Activated CD4-positive, alpha-beta T cell treated with anti-CD3 and anti-CD28 coated beads, Interleukin-2, amount 10 ng/mL, durations not matched to agents 7 days and 5 days (primary cell): ENCODE measurements around the gene RAB3B. TPM values are rescaled to one million over a fixed set of nuclear protein-coding genes. Genes with fewer than 3 reads are reported as not detected.

Experiments
- CTCF ChIA-PET: fragments of 350-600 bp; sonication (Branson Sonifier 250); formaldehyde crosslinking; loops from one replicate; lab custom pipeline; 2021; ENCODE audit warnings: antibody characterized with exemption; lab: Charles Lee
- POLR2A ChIA-PET: fragments of 350-600 bp; sonication (Branson Sonifier 250); formaldehyde crosslinking; loops from one replicate; lab custom pipeline; 2021; ENCODE audit warnings: antibody characterized with exemption; lab: Charles Lee
- DNase-seq: peaks from one replicate; pipeline ENCODE4 v3.0.0-alpha.2; 2020
- H3K27ac Mint-ChIP-seq: one replicate; pipeline ENCODE4 v1.8.0; 2021; ENCODE audit warnings: mild to moderate bottlenecking, moderate library complexity, mixed read lengths
- H3K27me3 Mint-ChIP-seq: one replicate; pipeline ENCODE4 v1.8.0; 2021; ENCODE audit warnings: mixed read lengths
- H3K36me3 Mint-ChIP-seq: one replicate; pipeline ENCODE4 v1.8.0; 2021; ENCODE audit warnings: low read depth, mixed read lengths
- H3K4me1 Mint-ChIP-seq: one replicate; pipeline ENCODE4 v1.8.0; 2021; ENCODE audit warnings: mixed read lengths
- H3K4me3 Mint-ChIP-seq: one replicate; pipeline ENCODE4 v1.8.0; 2021; ENCODE audit warnings: mild to moderate bottlenecking, moderate library complexity, mixed read lengths
- H3K9me3 Mint-ChIP-seq: one replicate; pipeline ENCODE4 v1.8.0; 2021; ENCODE audit warnings: mixed read lengths
- total RNA-seq, 2 experiments: library from RNA; stranded (reverse); gene quantifications; one replicate each; pipeline ENCODE4 v1.2.3, GENCODE V29; 2021

The RAB3B gene
- total RNA-seq, 2 experiments from 2014 or later, result 0.02 TPM

DNA sequence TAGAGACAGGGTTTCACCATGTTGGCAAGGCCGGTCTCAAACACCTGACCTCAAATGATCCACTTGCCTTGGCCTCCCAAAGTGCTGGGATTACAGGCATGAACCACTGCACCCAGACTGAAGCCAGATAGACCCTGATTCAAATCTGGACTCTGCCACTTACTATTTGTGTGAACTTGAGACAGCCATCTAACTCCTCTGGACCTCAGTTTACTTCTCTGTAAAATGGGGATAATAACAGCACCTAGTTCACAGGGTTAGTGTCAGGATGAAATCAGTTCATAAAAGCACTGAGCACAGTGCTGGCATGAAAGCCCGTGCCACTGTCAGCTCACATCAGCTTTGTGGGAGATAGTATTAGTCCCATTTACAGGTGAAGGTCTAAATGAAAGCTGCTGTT, 28.5 kb downstream of the RAB3B start:
- no peaks in the 10 kb centered on the region for H3K4me1 Mint-ChIP-seq
- H3K36me3 Mint-ChIP-seq, result no peaks in the 10 kb centered on the region
- CTCF ChIA-PET, result no interaction called here
- H3K9me3 Mint-ChIP-seq, result no peaks in the 10 kb centered on the region
- H3K4me3 Mint-ChIP-seq, result no peak overlapping the region
- no peak for DNase-seq
- no peak overlapping the region for H3K27ac Mint-ChIP-seq
- H3K27me3 Mint-ChIP-seq, result no peaks in the 10 kb centered on the region
- POLR2A ChIA-PET, result no interaction called here

GRCh38 chr1:51961231-51961630, 29.3 kb downstream of the RAB3B start:
- peaks cover 3% of the 10 kb centered on the region for H3K4me1 Mint-ChIP-seq
- no peak overlapping the region for H3K4me3 Mint-ChIP-seq
- H3K27me3 Mint-ChIP-seq, result no peaks in the 10 kb centered on the region
- H3K27ac Mint-ChIP-seq, result no peak overlapping the region
- CTCF ChIA-PET, result interaction anchor here (0.6 to 1.0 kb wide), 2 partner anchors 10 to 130 kb away, joined by 3 read pairs; no protein-coding TSS in a partner anchor
- no peaks in the 10 kb centered on the region for H3K36me3 Mint-ChIP-seq
- POLR2A ChIA-PET, result no interaction called here
- no peak for DNase-seq
- H3K9me3 Mint-ChIP-seq, result no peaks in the 10 kb centered on the region

GRCh38 chr1:51960262-51960661, 30.2 kb downstream of the RAB3B start:
- Mint-ChIP-seq H3K36me3 (no peaks in the 10 kb centered on the region), H3K27me3 (no peaks in the 10 kb centered on the region), H3K4me1 (peaks cover 3% of the 10 kb centered on the region), H3K9me3 (no peaks in the 10 kb centered on the region), H3K27ac (no peak overlapping the region), H3K4me3 (no peak overlapping the region)
- DNase-seq, result no peak
- ChIA-PET POLR2A (no interaction called here), CTCF (no interaction called here)

DNA sequence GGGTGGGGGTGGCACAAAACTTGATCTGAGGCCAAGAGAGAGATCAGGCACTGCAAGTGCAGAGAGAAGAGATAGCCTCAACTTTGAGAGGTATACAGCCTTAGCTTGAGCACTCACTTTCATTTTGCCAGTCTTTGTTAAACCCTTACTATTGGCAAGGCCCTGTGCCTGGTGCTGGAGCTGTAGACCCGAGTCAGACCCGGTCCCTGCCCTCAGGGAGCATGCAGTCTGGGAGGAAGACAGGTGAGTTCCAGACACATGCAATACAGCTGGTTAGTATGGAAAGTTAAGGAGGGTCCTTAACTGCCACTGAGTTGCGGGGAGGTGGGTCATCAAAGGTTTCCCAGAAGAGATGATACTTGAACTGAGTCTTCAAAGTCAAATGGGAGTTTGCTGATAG, 31.7 kb downstream of the RAB3B start:
- no peaks in the 10 kb centered on the region for H3K9me3 Mint-ChIP-seq
- no peaks in the 10 kb centered on the region for H3K36me3 Mint-ChIP-seq
- POLR2A ChIA-PET, result no interaction called here
- H3K4me1 Mint-ChIP-seq, result peaks cover 3% of the 10 kb centered on the region
- H3K27ac Mint-ChIP-seq, result no peak overlapping the region
- no peak overlapping the region for H3K4me3 Mint-ChIP-seq
- CTCF ChIA-PET, result no interaction called here
- H3K27me3 Mint-ChIP-seq, result no peaks in the 10 kb centered on the region
- no peak for DNase-seq

GRCh38 chr1:51957618-51958017, 32.9 kb downstream of the RAB3B start:
- no peak overlapping the region for H3K4me3 Mint-ChIP-seq
- ChIA-PET CTCF (no interaction called here), POLR2A (no interaction called here)
- H3K36me3 Mint-ChIP-seq, result no peaks in the 10 kb centered on the region
- peaks cover 4% of the 10 kb centered on the region for H3K4me1 Mint-ChIP-seq
- no peak overlapping the region for H3K27ac Mint-ChIP-seq
- no peaks in the 10 kb centered on the region for H3K9me3 Mint-ChIP-seq
- H3K27me3 Mint-ChIP-seq, result no peaks in the 10 kb centered on the region
- no peak for DNase-seq

DNA sequence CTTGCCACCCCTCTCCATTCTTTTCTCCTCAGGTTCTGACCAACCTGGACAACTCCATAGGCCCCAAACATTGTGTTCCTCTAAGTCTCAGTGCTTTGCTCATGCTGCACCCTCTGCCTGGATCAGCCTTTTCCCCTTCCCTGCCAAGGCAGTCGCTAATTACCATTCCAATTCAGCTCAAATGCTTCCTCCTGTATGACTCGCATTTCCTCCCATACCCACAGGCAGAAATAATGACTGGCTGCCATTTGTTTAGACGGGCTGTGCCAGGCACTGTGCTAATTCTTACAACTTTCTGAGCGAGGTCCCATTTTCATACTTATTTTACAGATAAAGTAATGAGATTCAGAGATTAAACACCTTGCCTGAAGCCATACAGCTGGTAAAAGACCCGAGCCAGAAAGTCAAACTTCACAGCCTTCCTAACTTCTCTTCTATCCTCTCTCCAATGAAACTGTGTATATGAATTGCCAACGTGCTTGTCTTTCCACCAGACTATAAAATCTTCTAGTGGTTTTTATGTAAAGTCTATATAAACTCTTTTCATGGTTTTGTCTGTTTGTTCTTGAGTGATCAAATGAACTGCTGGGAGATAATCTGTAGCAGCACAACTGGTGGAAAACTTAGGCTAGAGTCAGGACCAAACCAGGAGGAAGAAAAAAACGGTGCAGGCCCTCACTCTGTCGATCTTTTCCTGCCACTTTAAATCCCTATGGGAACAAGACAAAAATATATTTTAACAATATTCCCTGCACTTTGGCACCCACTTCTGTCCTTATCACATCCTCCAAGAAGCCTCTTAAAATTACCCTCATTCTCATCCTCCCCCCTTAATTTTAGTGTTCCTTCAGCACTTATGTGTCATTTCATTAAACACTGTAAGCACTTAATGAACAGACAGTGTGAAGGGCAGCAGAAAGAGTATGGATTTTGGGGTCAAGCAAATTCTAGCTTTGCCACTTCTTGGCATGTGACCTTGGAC, 33.7 kb downstream of the RAB3B start:
- Mint-ChIP-seq H3K36me3 (no peaks in the 10 kb centered on the region), H3K27me3 (no peaks in the 10 kb centered on the region), H3K27ac (no peak overlapping the region), H3K4me1 (peaks cover 4% of the 10 kb centered on the region), H3K4me3 (no peak overlapping the region), H3K9me3 (no peaks in the 10 kb centered on the region)
- DNase-seq, result no peak
- ChIA-PET POLR2A (no interaction called here), CTCF (interaction anchor here (0.7 kb wide), 1 partner anchor 710 kb away, joined by 3 read pairs; no protein-coding TSS in a partner anchor)

- Mint-ChIP-seq H3K36me3 (no peaks in the 10 kb centered on the region), H3K27ac (no peak overlapping the region), H3K9me3 (no peaks in the 10 kb centered on the region), H3K4me1 (peaks cover 4% of the 10 kb centered on the region), H3K4me3 (no peak overlapping the region), H3K27me3 (no peaks in the 10 kb centered on the region)
- POLR2A ChIA-PET, result no interaction called here
- DNase-seq, result no peak
- CTCF ChIA-PET, result no interaction called here
Measured at GRCh38 chr1:51955797-51956527, 34.5 kb downstream of the RAB3B start.

DNA sequence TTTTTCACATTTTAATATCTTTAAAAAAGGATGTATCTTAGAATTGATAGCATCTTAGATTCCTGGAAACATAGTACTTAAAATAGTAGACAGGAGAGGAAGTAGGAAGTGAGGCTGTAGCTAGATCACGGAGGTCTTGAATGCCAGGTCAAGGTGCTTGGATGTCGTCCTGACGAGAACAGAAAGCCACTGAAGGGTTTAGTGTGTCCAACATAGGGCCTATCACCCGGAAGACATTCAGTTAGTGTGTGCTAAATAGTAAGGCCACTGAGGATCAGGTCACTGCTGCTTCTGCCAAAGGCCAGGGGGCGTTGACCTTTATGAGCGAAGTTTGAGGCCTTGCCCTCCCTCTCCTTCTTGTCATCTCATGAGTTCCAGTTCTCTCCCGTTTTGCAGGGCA, 35.7 kb downstream of the RAB3B start:
- Mint-ChIP-seq H3K4me3 (no peak overlapping the region), H3K4me1 (peaks cover 4% of the 10 kb centered on the region), H3K36me3 (no peaks in the 10 kb centered on the region), H3K9me3 (no peaks in the 10 kb centered on the region), H3K27me3 (no peaks in the 10 kb centered on the region), H3K27ac (no peak overlapping the region)
- ChIA-PET POLR2A (no interaction called here), CTCF (no interaction called here)
- DNase-seq, result no peak

GRCh38 chr1:51953079-51953478, 37.4 kb downstream of the RAB3B start:
- H3K27ac Mint-ChIP-seq, result no peak overlapping the region
- CTCF ChIA-PET, result no interaction called here
- no peaks in the 10 kb centered on the region for H3K27me3 Mint-ChIP-seq
- no peak for DNase-seq
- H3K4me1 Mint-ChIP-seq, result peaks cover 4% of the 10 kb centered on the region
- H3K36me3 Mint-ChIP-seq, result no peaks in the 10 kb centered on the region
- H3K9me3 Mint-ChIP-seq, result no peaks in the 10 kb centered on the region
- H3K4me3 Mint-ChIP-seq, result no peak overlapping the region
- POLR2A ChIA-PET, result no interaction called here

DNA sequence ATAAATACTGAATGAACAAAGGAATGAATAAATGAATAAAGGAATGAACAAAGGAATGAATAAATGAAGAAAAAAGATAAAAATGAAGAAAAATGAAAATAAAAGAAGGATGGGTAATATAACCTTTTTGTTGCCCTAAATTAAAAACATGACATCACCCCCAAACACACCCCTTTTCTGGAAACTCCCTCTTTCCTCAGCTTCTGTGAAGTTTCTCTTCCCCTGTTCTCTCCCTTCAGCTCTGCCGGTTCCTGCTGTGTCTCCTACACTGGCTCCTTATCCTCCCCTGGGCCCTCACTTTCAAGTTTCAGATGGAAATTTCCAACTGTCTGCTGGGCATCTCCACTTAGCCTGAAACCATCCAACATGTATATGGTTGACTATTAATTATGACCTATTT, 37.9 kb downstream of the RAB3B start:
- Mint-ChIP-seq H3K9me3 (no peaks in the 10 kb centered on the region), H3K4me3 (no peak overlapping the region), H3K4me1 (peaks cover 4% of the 10 kb centered on the region), H3K27ac (no peak overlapping the region), H3K27me3 (no peaks in the 10 kb centered on the region), H3K36me3 (no peaks in the 10 kb centered on the region)
- no peak for DNase-seq
- ChIA-PET POLR2A (no interaction called here), CTCF (no interaction called here)

GRCh38 chr1:51950701-51951100, 39.8 kb downstream of the RAB3B start:
- CTCF ChIA-PET, result interaction anchor here (0.6 to 1.4 kb wide), 3 partner anchors 10 to 63 kb away, joined by 3 to 4 read pairs (median 4); no protein-coding TSS in a partner anchor
- H3K4me3 Mint-ChIP-seq, result no peak overlapping the region
- DNase-seq, result no peak
- H3K36me3 Mint-ChIP-seq, result no peaks in the 10 kb centered on the region
- peaks cover 1% of the 10 kb centered on the region for H3K4me1 Mint-ChIP-seq
- POLR2A ChIA-PET, result no interaction called here
- no peak overlapping the region for H3K27ac Mint-ChIP-seq
- no peaks in the 10 kb centered on the region for H3K9me3 Mint-ChIP-seq
- no peaks in the 10 kb centered on the region for H3K27me3 Mint-ChIP-seq

DNA sequence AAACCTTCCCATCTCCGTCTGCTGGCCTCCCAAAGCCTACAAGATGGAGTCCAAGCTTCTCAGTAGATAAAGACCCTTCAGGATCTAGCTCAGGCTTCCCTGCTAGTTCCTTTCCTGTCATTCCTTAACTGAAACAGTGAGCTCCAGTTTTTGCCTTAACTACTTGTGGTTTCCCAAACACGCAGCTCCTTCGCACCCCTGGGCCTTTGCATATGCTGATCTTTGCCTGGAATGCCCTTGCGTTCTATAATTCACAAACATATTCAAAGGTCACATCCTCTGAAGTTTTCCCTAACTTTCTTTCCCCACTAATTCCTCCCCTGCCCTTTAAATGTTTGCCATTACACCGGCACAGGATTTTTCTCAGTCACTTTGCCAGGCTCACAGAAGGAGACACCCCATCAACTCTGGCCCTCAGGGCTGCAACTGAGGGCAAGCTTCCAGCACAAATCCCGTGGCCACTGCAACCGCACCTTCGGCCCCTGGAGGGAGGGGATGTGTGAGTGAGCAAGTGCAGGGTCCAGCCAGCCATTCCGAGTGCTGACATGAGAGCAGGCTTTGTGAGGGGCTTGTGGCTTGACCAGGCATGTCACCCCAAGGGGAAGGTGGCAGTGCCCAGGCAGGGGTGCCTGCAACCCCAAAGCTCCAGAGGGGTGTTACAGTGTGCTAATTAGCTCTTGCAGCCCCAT, 41.3 kb downstream of the RAB3B start:
- H3K27ac Mint-ChIP-seq, result no peak overlapping the region
- no peaks in the 10 kb centered on the region for H3K9me3 Mint-ChIP-seq
- DNase-seq, result no peak
- H3K4me1 Mint-ChIP-seq, result peaks cover 1% of the 10 kb centered on the region
- no peak overlapping the region for H3K4me3 Mint-ChIP-seq
- no peaks in the 10 kb centered on the region for H3K27me3 Mint-ChIP-seq
- no peaks in the 10 kb centered on the region for H3K36me3 Mint-ChIP-seq
- POLR2A ChIA-PET, result no interaction called here
- CTCF ChIA-PET, result interaction anchor here (1.4 kb wide), 1 partner anchor 14 kb away, joined by 4 read pairs; no protein-coding TSS in a partner anchor
